Right lobe of liver (tissue), 6 donors: ENCODE measurements around the gene DMBX1. TPM values are rescaled to one million over a fixed set of nuclear protein-coding genes. Genes with fewer than 3 reads are reported as not detected.

ENCODE experiments used
- ATAC-seq, 4 donors: fragments of 200-7000 bp; cut with Tn5 transposase; one replicate each; pipeline ENCODE4 v1.9.1; 2020; ENCODE audit warnings: mild to moderate bottlenecking in 4 of 4, moderate library complexity in 4 of 4
- DNase-seq, 3 donors: peaks; one replicate each; pipeline ENCODE4 v3.0.0-alpha.2; 2020
- H3K27ac ChIP-seq, 3 donors: fragments of 200-600 bp; one replicate each; pipeline ENCODE4 v1.8.0; 2022
- H3K27me3 ChIP-seq, 2 donors: fragments of 200-600 bp; one replicate each; pipeline ENCODE4 v1.8.0; 2022
- H3K36me3 ChIP-seq, 4 donors: fragments of 200-600 bp; sonication (generic) in 1 of 4; one replicate each; pipeline versions ENCODE4 v1.5.1 to v1.8.0; 2017 to 2022; ENCODE audit warnings: control low read depth in 1 of 4
- H3K4me1 ChIP-seq, 4 donors: fragments of 200-600 bp; sonication (generic) in 1 of 4; one replicate each; pipeline versions ENCODE4 v1.5.1 to v1.8.0; 2017 to 2022; ENCODE audit warnings: control low read depth in 1 of 4
- H3K4me3 ChIP-seq, 3 donors: fragments of 200-600 bp; one replicate each; pipeline ENCODE4 v1.8.0; 2022
- H3K9me3 ChIP-seq, 4 donors: fragments of 200-600 bp; sonication (generic) in 1 of 4; one replicate each; pipeline versions ENCODE4 v1.5.1 to v1.8.0; 2017 to 2022; ENCODE audit warnings: control low read depth in 1 of 4
- CTCF ChIP-seq, 4 donors: fragments of 200-600 bp in 3 of 4; fragments of 450-650 bp in 1 of 4; IDR thresholded peaks; one replicate each; pipeline versions ENCODE4 v1.5.1 to v1.8.0; 2016 to 2022; ENCODE audit warnings: antibody characterized with exemption in 4 of 4, mild to moderate bottlenecking in 2 of 4
- POLR2A ChIP-seq: fragments of 450-650 bp; IDR thresholded peaks from one replicate; pipeline ENCODE4 v1.6.1; 2017; ENCODE audit warnings: antibody characterized with exemption, mild to moderate bottlenecking
- WGBS: methylation state at CpG from one replicate; pipeline ENCODE4 v1.1.6; 2018; ENCODE audit warnings: low coverage, low lambda C conversion rate; ENCODE audit not compliant: insufficient coverage; ENCODE audit errors: missing lambda C conversion rate; 5-methylcytosine and 5-hydroxymethylcytosine counted together
- intact Hi-C, 2 donors: fragments of 100-400 bp; cut with DNase I; formaldehyde crosslinking; loops; one replicate each; pipeline versions ENCODE4 v1.11.2 to v1.14.1; 2022
- total RNA-seq, 6 experiments: library from RNA; depleted of rRNA in 2 of 6; stranded (reverse); fragments of >200 nt in 2 of 6; fragmentation: NEBNext Ultra II Directional in 3 of 6; extraction: Animal tissue kit (Norgen Biotek cat#: 25700) in 3 of 6; gene quantifications; one replicate each; pipeline versions ENCODE4 v1.1.0 to v1.2.4, GENCODE V29; 2016 to 2023
- donor health status: DM: no; HTN: yes; CAD: no.
- donor health status: DM: no; HTN: no; CAD: no.
- donor health status: DM: no; HTN: no; CAD: no.
- donor health status: DM: no; HTN: yes; CAD: no.
- donor health status: DM: no; HTN: yes; CAD: no.

DMBX1 gene
- total RNA-seq, 6 experiments from 2014 or later, result not detected

GRCh38 chr1:46493316-46494032, 3.8 kb downstream of the DMBX1 start:
- Histone ChIP-seq H3K36me3 (no peaks in the 10 kb centered on the region), H3K9me3 (no peaks in the 10 kb centered on the region), H3K27ac (no peak overlapping the region), H3K27me3 (peaks cover 4 to 41% of the 10 kb centered on the region in 2 donors), H3K4me3 (no peak overlapping the region), H3K4me1 (peaks cover 0 to 3% (median 0%) of the 10 kb centered on the region in 4 donors)
- intact Hi-C loops, result no loop called here
- DNase-seq, result no peak
- ATAC-seq, result no peak
- WGBS, result 33% methylated on average over 5 of the region's 19 CpGs
- TF ChIP-seq POLR2A, result no peak
- TF ChIP-seq CTCF (IDR thresholded peaks at IDR 0.05), result no peak

GRCh38 chr1:46494910-46495309, 5.3 kb downstream of the DMBX1 start:
- Histone ChIP-seq H3K36me3 (no peaks in the 10 kb centered on the region), H3K27me3 (peaks cover 0 to 30% of the 10 kb centered on the region in 2 donors), H3K4me3 (no peak overlapping the region), H3K4me1 (no peaks in the 10 kb centered on the region), H3K9me3 (no peaks in the 10 kb centered on the region), H3K27ac (no peak overlapping the region)
- peak in 2 of 4 donors; percentile 67 to 79 for ATAC-seq
- no CpG with 5 or more reads among the region's 1 CpG for WGBS
- TF ChIP-seq CTCF (IDR thresholded peaks at IDR 0.05), result no peak
- TF ChIP-seq POLR2A, result no peak
- DNase-seq, result no peak
- intact Hi-C loops, result no loop called here

- H3K36me3 ChIP-seq, result no peaks in the 10 kb centered on the region
- intact Hi-C loops, result no loop called here
- ATAC-seq, result no peak
- DNase-seq, result no peak
- peaks cover 0 to 23% of the 10 kb centered on the region in 2 donors for H3K27me3 ChIP-seq
- H3K4me1 ChIP-seq, result no peaks in the 10 kb centered on the region
- TF ChIP-seq POLR2A (no peak), CTCF (IDR thresholded peaks at IDR 0.05) (no peak)
- H3K27ac ChIP-seq, result no peak overlapping the region
- WGBS, result no CpG with 5 or more reads among the region's 2 CpGs
- no peaks in the 10 kb centered on the region for H3K9me3 ChIP-seq
- no peak overlapping the region for H3K4me3 ChIP-seq
These were observed 6.1 kb downstream of the DMBX1 start for GRCh38 chr1:46495778-46496177.

- Histone ChIP-seq H3K36me3 (no peaks in the 10 kb centered on the region), H3K27me3 (peaks cover 0 to 16% of the 10 kb centered on the region in 2 donors), H3K9me3 (no peaks in the 10 kb centered on the region), H3K27ac (no peak overlapping the region), H3K4me1 (no peaks in the 10 kb centered on the region), H3K4me3 (no peak overlapping the region)
- ATAC-seq (no peak), DNase-seq (no peak)
- 60% methylated on average over 6 of the region's 6 CpGs for WGBS
- intact Hi-C loops, result no loop called here
- TF ChIP-seq CTCF (IDR thresholded peaks at IDR 0.05) (no peak), POLR2A (no peak)
These were observed 6.9 kb downstream of the DMBX1 start for GRCh38 chr1:46496505-46496904.
